ENCODE data around the gene DIS3L2.
"Not testable (repeated sequence)": the region's sequence is repeated elsewhere in the genome, so short reads cannot be mapped to it uniquely, and the experiment has no call there.

The DIS3L2 gene

DNA sequence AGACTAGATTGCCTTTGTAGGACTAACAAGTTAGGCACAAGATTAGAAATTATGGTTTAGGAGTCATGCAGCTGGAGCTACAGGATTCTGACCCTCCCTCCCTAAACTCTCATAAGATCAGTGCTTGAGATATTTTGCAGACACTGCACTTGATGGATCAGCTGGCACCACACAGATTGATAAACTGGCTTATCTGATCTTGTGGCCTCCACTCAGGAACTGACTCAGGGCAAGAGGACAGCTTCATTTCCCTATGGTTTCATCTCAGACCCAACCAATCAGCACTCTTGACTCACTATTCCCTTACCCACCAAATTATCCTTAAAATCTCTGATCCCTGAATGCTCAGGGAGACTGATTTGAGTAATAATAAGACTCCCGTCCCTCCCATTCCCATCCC, 152.3 kb downstream of the DIS3L2 start:
- no peaks in the 10 kb centered on the region for H3K36me3 ChIP-seq (ENCODE audit: insufficient read depth, low read length)
- no peaks in the 10 kb centered on the region for H3K27me3 ChIP-seq (ENCODE audit: insufficient read depth, low read length)
- no peak overlapping the region for H2AFZ ChIP-seq (ENCODE audit: low read depth, low read length)
- no peak overlapping the region for H3K4me3 ChIP-seq (ENCODE audit: low read length)
- H3K4me1 ChIP-seq (ENCODE audit: insufficient read depth, low read length), result no peaks in the 10 kb centered on the region
- H3K9me3 ChIP-seq (ENCODE audit: low read length), result no peaks in the 10 kb centered on the region

DNA sequence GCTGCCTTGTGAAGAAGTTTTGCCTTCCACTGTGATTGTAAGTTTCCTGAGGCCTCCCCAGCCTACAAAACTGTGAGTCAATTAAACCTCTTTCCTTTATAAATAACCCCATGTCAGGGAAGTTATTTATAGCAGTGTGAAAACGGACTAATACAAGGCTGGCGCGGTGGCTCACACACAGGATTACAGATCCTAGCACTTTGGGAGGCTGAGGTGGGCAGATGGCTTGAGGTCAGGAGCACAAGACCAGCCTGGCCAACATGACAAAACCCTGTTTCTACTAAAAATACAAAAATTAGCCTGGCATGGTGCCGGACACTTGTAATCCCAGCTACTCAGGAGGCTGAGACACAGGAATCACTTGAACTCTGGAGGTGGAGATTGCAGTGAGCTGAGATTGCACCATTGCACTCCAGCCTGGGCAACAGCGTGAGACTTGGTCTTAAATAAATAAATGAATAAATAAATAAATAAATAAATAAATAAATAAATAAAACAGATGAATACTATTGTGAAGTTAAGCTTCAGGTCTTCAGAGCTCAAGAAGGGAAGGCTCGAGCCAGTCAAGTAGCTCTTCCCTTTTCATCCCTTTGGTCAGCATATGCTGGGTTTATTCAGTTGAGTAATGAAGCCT, 154.3 kb downstream of the DIS3L2 start:
- H2AFZ ChIP-seq (ENCODE audit: low read depth, low read length); H3K4me3 ChIP-seq (ENCODE audit: low read length); H3K9me3 ChIP-seq (ENCODE audit: low read length); H3K27me3 ChIP-seq (ENCODE audit: insufficient read depth, low read length); H3K36me3 ChIP-seq (ENCODE audit: insufficient read depth, low read length); H3K4me1 ChIP-seq (ENCODE audit: insufficient read depth, low read length): not testable (repeated sequence)

DNA sequence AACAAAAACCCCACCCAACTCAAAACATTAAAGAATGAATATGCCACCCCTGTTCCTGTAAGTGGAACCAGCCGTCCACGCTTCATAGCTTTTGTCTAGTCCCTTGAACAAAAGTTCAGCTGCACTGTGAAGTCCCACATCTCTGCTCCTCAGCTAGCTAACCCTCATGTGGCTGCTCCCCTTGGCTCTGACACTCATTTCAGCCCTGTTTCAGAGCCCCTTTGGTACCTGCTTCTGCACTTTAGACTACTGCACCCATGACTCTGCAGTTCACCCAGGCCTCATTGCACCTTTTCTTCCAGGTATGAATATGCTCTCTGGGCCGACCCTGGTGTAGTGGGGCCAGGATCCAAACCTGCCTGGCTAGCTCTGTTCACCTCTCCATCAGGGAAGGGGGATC, 155.3 kb downstream of the DIS3L2 start:
- Histone ChIP-seq H3K4me3 (ENCODE audit: low read length) (no peak overlapping the region), H3K9me3 (ENCODE audit: low read length) (no peaks in the 10 kb centered on the region)

DNA sequence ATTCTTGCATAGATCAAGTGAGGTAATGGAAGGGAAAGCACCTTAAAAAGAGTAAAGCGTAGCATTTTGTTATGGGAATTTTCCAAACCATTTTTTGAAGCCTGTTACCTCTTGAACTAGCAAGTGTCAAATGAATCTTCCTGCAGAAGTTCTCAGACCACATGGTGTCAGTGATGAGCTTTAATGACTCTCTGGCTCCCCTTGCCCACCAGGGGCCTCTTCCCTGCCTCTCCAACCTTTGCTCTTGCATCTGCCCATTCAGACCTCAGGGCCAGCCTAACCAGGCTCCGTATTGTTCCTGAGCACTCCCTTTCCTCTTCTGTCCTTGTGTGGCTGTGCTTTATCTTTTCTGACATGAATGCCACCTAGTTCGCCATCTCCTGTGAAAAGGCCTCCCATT, 155.9 kb downstream of the DIS3L2 start:
- Histone ChIP-seq H3K9me3 (ENCODE audit: low read length) (no peaks in the 10 kb centered on the region), H3K4me1 (ENCODE audit: insufficient read depth, low read length) (peaks cover 4% of the 10 kb centered on the region), H3K27me3 (ENCODE audit: insufficient read depth, low read length) (no peaks in the 10 kb centered on the region), H3K36me3 (ENCODE audit: insufficient read depth, low read length) (no peaks in the 10 kb centered on the region), H3K4me3 (ENCODE audit: low read length) (no peak overlapping the region), H2AFZ (ENCODE audit: low read depth, low read length) (no peak overlapping the region)

More for the DNA sequence above, 155.3 kb downstream of the DIS3L2 start:
- Histone ChIP-seq H3K36me3 (ENCODE audit: insufficient read depth, low read length) (no peaks in the 10 kb centered on the region), H3K4me1 (ENCODE audit: insufficient read depth, low read length) (peaks cover 4% of the 10 kb centered on the region), H2AFZ (ENCODE audit: low read depth, low read length) (no peak overlapping the region), H3K27me3 (ENCODE audit: insufficient read depth, low read length) (no peaks in the 10 kb centered on the region)

DNA sequence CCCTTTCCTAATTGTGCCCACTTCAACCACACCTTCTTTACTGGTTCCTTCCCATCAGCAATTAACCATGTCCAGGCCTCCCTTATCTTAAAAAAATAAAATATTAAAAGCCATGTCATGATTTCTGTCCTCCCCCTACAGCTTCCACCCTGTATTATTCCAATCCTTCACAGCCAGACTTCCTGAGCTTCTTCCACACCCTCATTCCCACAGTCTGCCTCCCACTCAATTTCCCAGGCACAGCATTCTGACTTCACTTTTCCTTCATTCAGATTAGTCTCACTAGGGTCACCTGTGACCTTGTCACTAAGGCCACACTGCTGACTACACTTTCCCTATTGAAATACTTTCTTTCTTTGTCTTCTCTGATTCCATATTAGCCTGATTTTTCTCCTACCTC, 159.4 kb downstream of the DIS3L2 start:
- peaks cover 4% of the 10 kb centered on the region for H3K4me1 ChIP-seq (ENCODE audit: insufficient read depth, low read length)
- H3K36me3 ChIP-seq (ENCODE audit: insufficient read depth, low read length), result no peaks in the 10 kb centered on the region
- peaks cover 3% of the 10 kb centered on the region for H3K9me3 ChIP-seq (ENCODE audit: low read length)

DNA sequence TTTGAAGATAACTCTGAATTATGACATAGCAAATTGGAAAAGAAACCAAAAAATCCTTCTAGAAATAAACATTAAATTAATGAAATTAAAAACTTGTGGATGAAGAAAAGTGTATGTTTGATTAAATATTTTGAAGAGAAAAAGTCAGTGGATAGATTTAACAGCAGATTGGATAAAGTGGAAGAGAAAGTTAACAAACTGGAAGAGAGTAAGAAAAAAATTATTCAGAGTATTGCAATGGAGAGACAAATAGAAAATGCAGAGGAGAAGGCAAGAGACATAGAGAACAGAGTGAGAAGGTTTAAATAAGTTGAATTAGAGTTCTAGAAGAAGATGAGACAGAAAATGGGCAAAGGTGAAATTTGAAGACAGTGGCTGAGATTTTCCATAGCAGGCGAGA, 162.8 kb downstream of the DIS3L2 start:
- H3K9me3 ChIP-seq (ENCODE audit: low read length), result peaks cover 3% of the 10 kb centered on the region
- no peaks in the 10 kb centered on the region for H3K27me3 ChIP-seq (ENCODE audit: insufficient read depth, low read length)
- H3K4me1 ChIP-seq (ENCODE audit: insufficient read depth, low read length), result peaks cover 4% of the 10 kb centered on the region
- H2AFZ ChIP-seq (ENCODE audit: low read depth, low read length), result no peak overlapping the region
- no peaks in the 10 kb centered on the region for H3K36me3 ChIP-seq (ENCODE audit: insufficient read depth, low read length)
- no peak overlapping the region for H3K4me3 ChIP-seq (ENCODE audit: low read length)

More for the DNA sequence above, 159.4 kb downstream of the DIS3L2 start:
- no peak overlapping the region for H3K4me3 ChIP-seq (ENCODE audit: low read length)
- H3K27me3 ChIP-seq (ENCODE audit: insufficient read depth, low read length), result no peaks in the 10 kb centered on the region
- no peak overlapping the region for H2AFZ ChIP-seq (ENCODE audit: low read depth, low read length)

DNA sequence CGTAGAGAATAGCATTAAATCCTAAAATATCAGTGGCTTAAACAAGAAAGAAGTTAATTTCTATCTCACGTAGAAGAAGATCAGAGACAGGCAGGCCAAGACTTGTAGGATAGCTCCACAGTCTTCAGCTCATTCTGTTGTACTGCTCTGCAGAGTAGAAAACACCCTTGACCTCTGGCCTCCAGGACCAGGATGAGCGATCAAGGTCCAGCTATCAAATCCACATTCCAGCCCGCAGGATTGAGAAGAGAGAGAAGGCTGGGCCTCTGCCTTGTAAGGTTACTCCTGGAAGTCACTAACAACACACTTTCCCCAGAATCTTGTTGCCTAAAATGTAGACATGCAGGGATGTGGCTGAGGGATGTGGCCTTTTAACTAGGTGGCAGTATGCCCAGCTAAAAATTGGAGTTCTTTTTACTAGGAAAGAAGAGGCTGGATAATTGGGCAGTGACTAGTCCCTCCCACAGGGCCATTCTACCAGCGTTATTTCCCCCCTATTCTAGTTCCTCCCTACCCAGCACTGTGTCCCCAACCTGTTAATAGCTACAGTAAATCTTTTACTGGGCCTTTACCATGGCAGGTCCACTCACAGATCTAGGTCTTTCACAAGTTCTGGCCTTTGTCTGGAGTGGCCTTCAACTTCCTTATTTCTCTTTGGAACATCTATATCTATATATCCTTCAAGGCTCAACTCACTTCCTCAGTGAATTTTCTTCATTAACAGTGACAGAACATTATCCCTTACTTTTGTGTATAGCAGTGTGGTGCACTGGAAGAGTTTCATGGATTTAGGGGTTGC, 165.0 kb downstream of the DIS3L2 start:
- Histone ChIP-seq H3K4me1 (ENCODE audit: insufficient read depth, low read length) (no peaks in the 10 kb centered on the region), H3K27me3 (ENCODE audit: insufficient read depth, low read length) (no peaks in the 10 kb centered on the region), H3K36me3 (ENCODE audit: insufficient read depth, low read length) (peaks cover 1% of the 10 kb centered on the region), H2AFZ (ENCODE audit: low read depth, low read length) (no peak overlapping the region), H3K9me3 (ENCODE audit: low read length) (peaks cover 3% of the 10 kb centered on the region), H3K4me3 (ENCODE audit: low read length) (no peak overlapping the region)

DNA sequence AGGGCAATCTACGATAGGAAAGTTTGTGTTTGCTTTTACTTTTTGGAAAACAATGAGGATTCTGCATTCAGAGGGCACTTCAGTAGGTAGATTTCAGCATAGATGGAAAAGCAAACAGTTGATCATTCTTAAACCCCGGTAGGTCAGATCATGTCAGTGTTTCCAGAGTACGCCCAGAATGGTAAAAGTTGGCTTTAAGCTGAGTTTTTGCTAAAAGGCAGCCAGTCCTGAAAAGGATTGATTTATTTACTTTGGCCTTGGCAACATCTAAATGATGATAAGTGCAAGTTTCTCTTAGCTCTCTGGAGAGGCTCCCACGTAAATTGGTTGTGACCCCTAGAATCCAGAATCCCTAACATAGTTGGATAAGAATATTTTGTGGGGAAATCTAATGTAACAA, 168.0 kb downstream of the DIS3L2 start:
- Histone ChIP-seq H3K4me1 (ENCODE audit: insufficient read depth, low read length) (no peaks in the 10 kb centered on the region), H3K4me3 (ENCODE audit: low read length) (no peak overlapping the region), H3K36me3 (ENCODE audit: insufficient read depth, low read length) (peaks cover 8% of the 10 kb centered on the region), H3K27me3 (ENCODE audit: insufficient read depth, low read length) (no peaks in the 10 kb centered on the region), H3K9me3 (ENCODE audit: low read length) (no peaks in the 10 kb centered on the region), H2AFZ (ENCODE audit: low read depth, low read length) (no peak overlapping the region)

DNA sequence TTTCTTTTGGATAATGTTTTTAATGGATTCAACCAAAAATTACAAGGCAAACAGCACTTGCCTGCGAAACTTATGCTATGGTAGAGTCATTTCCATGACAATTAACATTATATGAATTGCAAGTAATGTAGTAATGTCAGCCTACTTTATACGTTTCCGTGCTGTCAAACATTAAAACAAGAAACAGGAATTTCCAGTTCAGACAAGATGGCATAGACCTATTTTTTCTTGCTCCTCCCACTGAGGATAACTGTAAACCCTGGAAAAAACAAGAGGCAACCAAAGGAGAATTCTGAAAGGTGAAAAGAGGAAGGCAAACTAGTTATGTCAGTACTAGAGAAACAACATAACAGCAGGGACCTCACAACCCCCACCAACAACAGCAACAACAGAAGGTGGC, 170.7 kb downstream of the DIS3L2 start:
- H3K9me3 ChIP-seq (ENCODE audit: low read length), result no peaks in the 10 kb centered on the region
- H3K27me3 ChIP-seq (ENCODE audit: insufficient read depth, low read length), result no peaks in the 10 kb centered on the region
- H3K4me1 ChIP-seq (ENCODE audit: insufficient read depth, low read length), result no peaks in the 10 kb centered on the region
- H3K36me3 ChIP-seq (ENCODE audit: insufficient read depth, low read length), result peaks cover 11% of the 10 kb centered on the region
- H2AFZ ChIP-seq (ENCODE audit: low read depth, low read length), result no peak overlapping the region
- H3K4me3 ChIP-seq (ENCODE audit: low read length), result no peak overlapping the region

DNA sequence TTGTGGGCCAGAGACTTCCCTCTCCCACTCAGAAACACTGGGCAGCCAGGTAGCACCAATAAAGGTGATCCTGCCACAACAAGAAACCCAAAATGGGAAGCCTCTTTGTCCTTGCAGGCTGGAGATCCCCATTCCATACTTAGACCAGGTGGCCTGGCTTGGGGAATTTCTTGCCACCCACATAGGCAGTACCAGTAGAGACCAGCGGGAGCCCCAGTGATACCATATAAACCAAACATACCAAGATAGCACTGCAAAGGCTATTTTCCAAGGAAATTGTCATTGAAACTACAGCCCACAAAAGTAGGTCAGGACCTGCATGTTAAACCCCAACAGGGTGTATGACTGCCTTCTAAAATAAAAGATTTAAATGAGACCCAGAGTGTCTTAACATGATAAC, 171.6 kb downstream of the DIS3L2 start:
- Histone ChIP-seq H2AFZ (ENCODE audit: low read depth, low read length) (no peak overlapping the region), H3K27me3 (ENCODE audit: insufficient read depth, low read length) (no peaks in the 10 kb centered on the region), H3K4me1 (ENCODE audit: insufficient read depth, low read length) (no peaks in the 10 kb centered on the region), H3K4me3 (ENCODE audit: low read length) (no peak overlapping the region), H3K9me3 (ENCODE audit: low read length) (no peaks in the 10 kb centered on the region), H3K36me3 (ENCODE audit: insufficient read depth, low read length) (peaks cover 11% of the 10 kb centered on the region)

DNA sequence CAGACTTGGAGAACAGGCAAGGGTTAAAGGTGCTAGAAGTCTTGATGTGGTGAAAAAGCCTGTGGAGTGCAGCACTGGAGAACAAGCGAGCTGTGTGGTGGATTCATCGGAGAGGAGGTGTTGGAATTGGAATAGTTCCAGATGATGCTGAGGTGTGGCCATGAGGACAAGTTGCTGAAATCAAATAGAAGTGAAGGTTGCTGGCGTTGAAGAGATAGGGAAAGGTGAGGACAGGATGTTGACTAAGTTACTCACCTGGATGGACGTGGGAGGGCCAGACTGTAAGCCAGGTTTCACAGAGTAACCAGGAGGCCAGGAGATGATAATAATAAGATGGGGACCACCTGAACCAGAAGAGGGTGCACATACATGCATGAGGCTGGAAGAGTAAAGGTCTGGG, 173.4 kb downstream of the DIS3L2 start:
- Histone ChIP-seq H3K4me1 (ENCODE audit: insufficient read depth, low read length) (no peaks in the 10 kb centered on the region), H2AFZ (ENCODE audit: low read depth, low read length) (no peak overlapping the region), H3K9me3 (ENCODE audit: low read length) (no peaks in the 10 kb centered on the region), H3K36me3 (ENCODE audit: insufficient read depth, low read length) (peaks cover 11% of the 10 kb centered on the region), H3K4me3 (ENCODE audit: low read length) (no peak overlapping the region), H3K27me3 (ENCODE audit: insufficient read depth, low read length) (no peaks in the 10 kb centered on the region)

DNA sequence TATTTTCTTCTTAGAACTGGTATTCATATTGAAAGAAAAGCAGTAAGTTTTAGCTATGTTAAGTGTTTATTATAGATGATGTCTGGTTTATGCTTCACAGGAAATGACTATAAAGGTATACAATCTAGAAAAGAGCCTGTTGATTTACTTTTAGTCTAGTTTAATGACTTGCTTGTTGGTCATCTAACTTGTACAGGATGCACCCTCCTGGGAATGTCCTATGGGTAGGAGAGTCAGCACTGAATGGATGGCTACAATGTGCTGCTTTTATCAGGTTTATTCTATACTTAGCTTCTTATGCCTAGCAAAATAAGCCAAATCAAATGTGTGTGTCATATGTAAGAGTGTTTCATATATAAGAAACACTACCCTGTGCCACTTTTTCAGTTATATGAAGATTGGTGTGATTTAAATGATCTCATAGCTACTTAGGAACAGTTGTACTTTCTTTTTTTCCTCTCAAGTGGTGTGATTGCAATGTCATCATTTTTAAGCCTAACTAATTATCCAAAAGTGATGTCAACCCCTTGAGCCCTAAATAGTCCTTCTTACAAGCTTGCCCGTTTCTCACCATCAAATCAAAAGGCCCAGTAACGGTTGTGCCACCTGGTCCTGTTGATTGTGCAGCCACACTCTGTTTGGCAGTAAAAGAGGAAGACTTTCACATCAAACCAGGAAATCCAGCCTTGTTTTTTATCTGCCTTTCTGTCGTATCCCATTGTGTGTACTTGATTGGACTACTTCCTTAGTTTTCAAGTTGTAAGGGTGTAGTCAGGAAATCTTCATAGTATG, 176.0 kb downstream of the DIS3L2 start:
- peaks cover 5% of the 10 kb centered on the region for H3K36me3 ChIP-seq (ENCODE audit: insufficient read depth, low read length)
- H3K9me3 ChIP-seq (ENCODE audit: low read length), result no peaks in the 10 kb centered on the region
- no peaks in the 10 kb centered on the region for H3K4me1 ChIP-seq (ENCODE audit: insufficient read depth, low read length)
- no peak overlapping the region for H2AFZ ChIP-seq (ENCODE audit: low read depth, low read length)
- no peak overlapping the region for H3K4me3 ChIP-seq (ENCODE audit: low read length)
- H3K27me3 ChIP-seq (ENCODE audit: insufficient read depth, low read length), result no peaks in the 10 kb centered on the region

DNA sequence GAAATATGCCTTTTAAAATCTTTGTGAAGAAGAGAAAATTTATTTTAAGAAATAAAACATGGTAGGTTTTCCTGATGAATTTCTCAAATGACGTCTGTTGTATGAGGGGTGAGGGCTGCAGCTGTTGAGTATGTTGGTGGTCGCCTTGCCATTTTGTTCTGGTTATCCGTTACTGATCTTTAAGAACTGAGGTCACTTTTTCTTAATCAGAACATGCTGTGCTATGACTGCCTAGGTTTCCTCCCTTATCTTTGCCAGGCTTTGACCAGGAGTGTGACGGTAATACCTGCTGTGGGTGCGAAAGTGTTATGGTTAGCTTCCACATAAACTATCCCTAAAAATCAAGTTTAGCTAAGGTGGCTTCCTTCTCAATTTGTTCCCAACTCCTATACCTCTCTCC, 176.9 kb downstream of the DIS3L2 start:
- no peak overlapping the region for H2AFZ ChIP-seq (ENCODE audit: low read depth, low read length)
- H3K4me1 ChIP-seq (ENCODE audit: insufficient read depth, low read length), result no peaks in the 10 kb centered on the region
- no peaks in the 10 kb centered on the region for H3K27me3 ChIP-seq (ENCODE audit: insufficient read depth, low read length)
- peaks cover 2% of the 10 kb centered on the region for H3K36me3 ChIP-seq (ENCODE audit: insufficient read depth, low read length)
- no peak overlapping the region for H3K4me3 ChIP-seq (ENCODE audit: low read length)
- H3K9me3 ChIP-seq (ENCODE audit: low read length), result no peaks in the 10 kb centered on the region

Data from neuron (in vitro differentiated cells).